ENCODE results near the gene PRKN.

PRKN gene

DNA sequence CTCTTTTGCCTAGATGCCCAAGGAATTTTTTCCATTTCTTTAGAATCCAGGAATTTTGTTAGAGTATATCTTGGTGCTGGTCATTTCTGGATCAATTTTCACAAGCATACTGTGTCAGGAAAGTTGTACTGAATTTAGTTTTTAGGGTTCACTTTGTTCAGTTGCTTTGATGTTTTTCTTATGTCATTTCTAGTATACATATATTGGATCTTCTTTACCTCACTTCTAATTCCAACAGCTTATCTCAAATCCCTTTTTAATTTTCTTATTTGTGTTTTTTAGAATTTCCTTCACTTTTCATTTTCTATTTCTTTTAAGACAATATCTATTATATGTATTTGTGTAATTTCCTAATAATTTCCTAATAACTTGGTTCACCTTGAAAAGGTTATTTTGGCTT is 1172.7 kb downstream of the PRKN start:
- DNase-seq: no peak

DNA sequence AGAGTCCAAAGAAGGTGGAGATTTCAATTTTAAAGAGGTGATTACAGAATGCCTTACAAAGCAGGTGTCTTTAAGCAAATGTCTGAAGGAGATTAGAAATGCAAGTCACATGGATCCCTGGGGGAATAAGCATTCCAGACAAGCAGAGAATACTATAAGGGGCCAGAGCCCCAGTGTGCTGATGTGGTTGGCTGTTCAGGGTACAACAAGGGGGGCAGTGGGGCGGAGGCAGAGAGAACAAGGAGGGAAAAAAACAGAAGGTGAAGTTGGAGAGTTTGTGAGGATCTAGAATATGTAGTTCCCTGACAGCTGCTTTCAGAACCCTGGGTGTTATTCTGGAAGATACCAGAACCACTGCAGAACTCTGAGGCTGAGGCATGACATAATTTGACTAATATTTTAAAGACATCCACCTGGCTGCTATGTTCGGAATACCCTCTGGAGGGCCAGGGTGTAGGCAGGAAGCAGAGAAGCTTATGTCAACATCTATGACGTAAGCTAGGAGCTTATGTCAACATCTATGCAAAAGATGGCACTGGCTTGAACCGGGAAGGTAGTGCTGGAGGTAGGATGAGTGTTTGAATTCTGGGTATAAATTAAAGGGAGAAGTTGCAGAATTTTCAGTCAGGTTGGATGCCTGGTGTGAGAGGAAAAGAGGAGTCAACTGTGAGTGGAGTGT is 1177.5 kb downstream of the PRKN start:
- no peak for DNase-seq

DNA sequence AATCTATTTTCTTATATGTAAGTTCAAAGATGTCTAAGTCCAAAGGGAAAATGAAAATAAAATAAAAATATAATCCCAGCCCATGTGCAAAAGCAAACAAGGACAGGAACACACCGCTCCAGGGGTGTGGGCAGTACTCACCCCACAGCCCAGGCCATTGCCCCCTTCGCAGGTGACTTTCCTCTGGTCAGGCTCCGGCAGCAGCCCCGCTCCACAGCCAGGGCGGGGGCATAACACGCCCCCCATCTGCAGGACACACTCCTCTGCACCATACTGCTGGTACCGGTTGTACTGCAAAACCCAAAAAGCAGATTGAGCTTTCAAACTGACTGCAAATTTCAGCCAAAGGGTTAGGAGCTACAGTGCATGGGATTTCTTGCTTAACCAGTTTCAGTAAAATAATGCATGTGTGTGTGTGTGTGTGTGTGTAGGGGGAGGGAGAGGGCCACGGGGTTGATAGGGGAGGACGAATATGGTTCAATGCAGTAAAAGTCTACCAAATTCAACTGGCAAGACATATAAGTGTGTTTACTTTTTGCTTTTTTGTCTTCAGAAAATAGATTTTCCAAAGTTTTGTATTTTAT is 1178.8 kb downstream of the PRKN start:
- no peak for DNase-seq

DNA sequence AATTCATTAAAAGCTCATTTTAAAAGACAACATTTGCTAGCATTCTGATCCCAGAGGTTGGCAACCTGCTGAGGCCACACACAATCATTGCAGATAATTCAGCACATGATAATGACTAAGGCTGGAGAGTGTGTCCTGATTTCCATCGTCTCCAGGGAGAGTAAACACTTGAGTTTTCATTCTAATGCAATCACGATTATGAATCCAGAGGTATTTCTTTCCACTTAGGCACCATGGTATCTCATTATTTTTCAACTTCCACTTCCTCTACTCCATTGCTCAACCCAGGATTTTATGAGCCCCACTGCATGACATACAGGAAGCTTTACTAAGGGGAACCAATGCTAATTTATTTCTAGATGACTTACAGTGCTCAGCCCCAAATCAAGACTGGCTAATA is 1179.9 kb downstream of the PRKN start:
- no peak for DNase-seq

DNA sequence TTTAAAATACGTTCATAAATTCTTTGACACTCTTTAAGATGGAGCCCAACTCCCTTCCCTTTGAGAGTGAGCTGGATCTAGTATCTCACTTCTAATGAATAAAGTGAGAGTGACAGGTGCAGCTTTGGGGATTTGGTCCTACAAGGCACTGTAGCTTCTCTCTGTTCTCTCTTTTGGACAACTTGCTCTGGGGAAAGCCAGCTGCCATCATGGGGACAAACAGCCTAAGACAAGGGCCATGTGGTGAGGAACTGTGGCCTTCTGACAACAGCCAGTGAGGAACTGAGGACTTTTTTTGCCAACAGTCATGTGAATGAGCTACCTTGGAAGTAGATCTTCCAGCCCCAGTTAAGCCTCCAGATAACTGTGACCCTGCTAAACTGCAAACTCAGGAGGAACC is 1180.9 kb downstream of the PRKN start:
- no peak for DNase-seq

DNA sequence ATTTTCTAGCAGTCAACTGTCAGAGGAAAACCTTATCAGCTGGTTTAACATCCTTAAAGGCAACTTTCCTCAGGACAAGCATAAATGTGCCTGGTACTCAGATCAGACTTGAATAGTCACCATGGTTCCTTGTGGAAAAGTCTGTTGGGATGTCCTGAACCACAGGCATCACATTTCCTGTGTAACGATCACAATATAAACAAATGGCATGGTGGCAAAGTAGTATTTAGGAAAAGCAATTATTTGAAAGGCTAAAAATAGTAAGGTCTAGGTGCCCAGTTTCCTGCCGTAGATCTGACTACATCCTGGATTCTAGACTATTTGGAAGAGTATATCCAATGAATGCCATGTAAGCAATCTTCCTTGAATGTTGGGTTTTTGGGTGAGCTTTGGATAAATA is 1181.8 kb downstream of the PRKN start:
- DNase-seq: no peak

DNA sequence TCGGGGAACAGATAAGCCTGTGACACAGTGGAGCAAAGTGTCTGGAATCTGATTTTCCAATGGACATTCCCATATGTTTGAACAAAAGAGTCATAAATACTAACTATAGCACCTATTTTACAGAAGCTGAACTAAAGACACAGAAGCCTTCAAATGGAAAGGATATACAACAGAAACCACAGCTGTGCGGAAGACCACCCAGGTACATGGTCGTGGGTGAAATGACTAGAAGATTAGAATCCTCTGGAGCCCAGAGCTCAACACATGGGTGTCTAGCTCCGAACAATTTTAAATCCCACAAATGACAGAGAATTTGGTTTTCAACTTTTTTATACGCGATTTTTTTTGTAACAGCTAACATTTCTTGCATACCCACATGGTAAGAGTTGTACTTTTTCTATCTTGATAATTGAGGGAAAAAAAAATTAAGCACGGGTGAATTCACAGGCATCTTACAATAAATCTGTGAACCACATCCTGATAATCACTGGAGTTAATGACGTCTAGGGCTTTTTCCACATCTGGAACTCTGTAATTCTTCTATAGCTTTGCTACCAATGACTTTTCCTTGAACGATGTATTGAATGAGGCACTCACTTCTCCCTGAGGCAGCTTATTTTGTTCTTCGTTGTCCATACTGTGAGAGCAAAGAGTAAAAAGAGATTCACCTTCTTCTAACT is 1182.6 kb downstream of the PRKN start:
- DNase-seq: no peak

DNA sequence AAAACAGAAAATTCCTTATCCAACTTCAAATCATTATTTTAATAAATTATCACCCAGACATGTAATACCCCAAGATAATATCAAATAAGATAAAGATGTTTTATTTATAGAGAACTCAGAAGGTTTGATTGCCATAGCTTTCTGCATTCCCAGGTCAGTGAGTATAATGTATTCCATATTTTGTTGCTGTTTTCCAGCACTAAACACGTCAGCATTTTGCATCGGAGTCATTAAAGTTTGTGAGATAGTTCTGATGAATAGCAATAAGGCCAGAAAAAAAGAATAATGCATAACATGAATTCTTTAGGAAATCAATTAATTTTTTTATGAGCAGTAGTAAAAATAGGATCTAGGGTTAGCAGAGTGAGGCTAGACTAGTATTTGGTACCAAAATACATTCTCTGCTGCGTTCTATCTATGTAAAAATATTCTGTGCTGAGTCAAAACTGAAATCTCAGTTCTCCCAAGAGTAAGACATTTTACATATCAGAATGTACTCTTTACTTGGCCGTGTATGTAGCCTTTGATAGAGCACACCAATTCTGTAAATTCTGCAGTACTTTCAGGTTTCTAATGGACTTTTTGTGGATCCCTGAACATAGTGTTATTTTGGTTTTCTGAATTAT is 1183.8 kb downstream of the PRKN start:
- no peak for DNase-seq

DNA sequence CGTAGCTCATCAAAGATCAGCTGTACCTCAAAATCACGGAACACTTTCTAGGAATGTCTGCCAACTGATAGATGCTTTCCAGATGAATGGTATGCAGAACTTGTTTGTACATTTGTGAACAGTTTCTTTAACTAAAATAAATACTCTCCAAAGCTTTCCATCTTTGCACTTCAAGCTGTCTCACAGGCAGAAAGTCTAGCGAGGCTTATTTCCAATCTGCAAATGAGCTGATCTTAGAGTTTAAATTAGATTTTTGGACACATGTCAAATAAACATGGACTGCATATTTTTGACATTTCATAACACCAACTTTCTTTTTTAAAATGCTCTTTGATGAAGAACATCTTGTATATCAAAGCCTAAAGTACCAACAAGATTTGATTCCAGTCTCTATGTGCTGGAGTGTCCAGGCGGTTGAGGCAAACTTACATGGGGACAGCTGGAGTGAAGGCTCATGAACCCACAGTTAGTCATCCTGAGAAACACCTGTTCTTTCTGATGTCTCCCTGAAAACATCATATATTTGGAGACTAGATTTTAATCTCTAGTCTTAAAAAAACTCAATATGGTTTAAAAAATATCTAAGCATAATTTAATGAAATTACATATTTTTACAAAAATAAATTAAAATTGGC is 1185.1 kb downstream of the PRKN start:
- DNase-seq: no peak

DNA sequence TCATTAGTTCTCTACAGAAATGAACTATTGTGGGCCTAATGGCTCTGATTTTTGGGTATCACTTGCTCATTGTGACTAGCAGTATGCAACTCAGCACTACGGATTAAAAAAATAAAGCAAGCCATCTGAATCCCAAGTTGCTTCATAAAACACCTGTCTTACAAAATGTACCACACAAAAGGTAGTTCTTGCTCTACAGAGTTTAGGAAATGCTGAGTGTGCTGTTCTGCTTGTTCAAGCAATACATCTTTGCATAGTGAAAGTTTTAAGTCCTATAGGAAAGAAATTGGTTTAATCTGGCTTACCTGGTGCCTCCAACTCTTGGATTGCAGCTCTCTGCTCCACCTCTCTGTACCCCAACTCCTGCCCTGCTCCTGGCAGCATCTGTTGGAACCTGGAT is 1187.0 kb downstream of the PRKN start:
- no peak for DNase-seq

DNA sequence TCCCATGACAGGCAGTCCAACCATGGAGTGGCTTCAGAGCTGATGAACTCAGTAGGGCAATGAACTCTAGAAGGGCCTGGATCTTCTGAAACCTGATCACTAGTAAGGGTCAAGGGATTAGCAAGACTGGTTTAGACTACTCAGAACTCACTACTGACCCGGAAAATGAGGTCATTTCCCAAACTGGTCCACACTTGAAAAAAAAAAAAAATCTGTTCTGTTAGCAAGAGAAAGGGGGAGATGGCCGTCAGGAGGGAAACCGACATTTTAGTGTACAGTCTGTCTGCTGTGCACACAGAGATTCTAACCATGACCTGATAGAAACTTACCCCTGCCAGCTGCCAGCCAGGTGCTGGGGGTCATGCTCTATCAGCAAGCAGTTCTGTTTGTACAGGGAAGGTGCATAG is 1191.3 kb downstream of the PRKN start:
- no peak for DNase-seq

DNA sequence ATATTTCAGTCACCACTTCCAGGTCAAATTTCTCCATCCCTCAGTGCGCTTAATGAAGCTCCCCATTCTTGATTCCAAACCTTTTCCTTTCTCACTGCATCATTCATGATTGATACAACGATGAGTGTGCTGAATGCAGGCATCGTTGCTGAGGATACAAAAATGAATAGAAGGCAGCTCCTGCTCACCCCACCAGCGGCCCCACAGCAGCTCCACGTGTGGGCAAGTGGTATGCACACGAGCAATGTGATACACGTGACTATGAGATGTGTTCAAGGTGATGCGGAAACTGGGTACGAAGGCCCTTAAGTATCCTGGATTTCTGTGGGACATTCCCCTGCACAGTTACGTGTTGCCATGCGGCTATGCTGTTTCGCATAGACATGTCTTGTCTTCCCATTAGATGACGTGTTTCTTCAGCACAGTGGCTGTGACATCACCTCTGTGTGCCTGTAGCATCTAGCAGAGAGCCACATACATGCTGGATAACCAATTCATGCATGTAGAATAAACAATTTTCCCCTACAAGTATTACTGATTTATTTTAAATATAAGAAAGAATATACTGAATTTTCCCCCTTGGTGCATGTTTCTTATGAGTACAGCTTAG is 1193.2 kb downstream of the PRKN start:
- no peak for DNase-seq

DNA sequence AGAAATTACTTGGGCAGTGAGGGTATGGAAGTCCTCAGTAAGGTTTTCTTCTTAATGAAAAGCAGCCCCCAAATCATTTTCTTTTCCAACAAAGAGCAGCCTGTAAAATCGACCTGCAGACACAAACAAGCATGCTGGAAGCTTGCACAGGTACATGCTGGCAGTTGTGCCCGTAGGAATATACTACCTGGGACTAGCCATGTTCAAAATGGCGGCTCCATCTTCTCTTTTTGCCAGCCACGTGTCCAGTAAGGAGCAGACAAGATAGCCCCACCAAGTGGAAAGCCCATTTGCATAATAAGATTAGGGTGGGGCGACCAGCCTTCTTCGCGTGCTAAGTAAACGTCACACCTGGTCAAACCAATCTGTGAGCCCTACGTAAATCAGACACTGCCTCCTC is 1194.3 kb downstream of the PRKN start:
- no peak for DNase-seq

DNA sequence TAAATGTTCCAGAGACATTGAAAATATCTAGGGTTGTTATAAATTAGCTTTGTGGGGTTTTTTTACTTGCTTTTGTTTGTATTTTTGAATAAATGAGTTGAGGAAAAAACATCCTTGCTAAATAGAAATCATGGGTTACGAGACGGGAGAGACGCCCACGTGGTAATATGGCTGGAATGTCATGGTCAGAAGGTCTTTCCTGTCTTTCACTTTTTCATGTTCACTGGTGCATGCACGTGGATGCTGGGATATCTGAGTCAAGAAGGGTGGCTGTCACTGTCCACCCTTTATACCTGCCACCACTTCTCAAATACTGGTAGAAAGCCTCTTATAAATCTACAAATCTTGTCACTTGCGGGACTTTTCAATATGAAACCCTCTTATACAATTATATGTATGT is 1195.0 kb downstream of the PRKN start:
- no peak for DNase-seq

DNA sequence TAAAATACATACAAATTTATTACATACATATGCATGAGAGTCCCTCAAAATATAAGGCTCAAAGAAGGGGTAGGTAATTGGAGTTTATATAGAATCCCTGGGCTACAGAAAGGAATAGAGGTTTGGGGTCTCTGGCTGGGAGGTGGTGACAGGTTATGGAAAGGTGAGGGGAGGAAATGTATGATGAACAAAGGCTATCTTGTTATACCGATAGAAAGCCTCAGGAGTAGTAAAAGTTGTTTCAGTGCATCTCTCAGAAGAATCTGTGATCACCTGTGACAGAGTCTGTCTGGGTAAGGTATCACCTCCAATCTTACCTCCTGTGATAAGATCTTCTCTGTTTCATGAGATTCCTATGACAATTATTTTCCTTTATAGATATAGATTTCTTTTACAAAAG is 1200.8 kb downstream of the PRKN start:
- DNase-seq: no peak

DNA sequence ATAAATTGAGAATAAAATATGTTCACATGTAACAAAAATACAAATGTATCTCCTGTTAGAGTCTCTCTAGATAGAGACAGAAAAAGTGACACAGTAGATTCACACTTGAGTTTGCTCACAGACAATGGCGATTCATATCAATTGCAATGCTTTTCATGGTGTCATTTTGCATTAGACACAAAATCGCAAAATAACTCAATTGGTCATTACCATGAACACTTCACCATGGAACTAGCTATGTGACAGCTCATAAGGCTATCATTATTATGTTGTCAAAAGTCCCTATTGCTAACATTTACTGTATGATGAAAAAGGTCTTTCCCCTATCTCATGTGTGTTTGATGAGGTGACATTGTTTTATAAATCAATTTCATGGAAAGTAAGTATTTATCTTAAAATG is 1204.2 kb downstream of the PRKN start:
- no peak for DNase-seq

DNA sequence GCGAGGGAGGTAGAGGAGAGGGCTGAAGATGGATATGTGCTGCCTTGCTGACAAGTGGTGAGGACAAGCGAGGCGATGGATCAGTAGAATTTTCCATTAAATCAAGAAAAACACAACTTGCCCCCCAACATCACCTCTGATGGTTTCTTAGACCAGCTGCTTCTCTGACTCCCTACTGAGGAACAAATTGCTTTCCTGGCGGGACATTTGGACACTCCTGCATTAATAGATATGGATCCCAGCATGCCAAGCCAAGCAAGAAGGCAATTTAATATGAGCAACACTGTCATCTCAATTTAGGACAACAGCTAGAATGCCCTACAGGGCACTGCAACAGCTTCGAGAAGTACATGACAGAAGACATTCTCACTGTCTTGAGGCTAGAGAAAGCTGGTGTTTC is 1205.3 kb downstream of the PRKN start:
- no peak for DNase-seq

DNA sequence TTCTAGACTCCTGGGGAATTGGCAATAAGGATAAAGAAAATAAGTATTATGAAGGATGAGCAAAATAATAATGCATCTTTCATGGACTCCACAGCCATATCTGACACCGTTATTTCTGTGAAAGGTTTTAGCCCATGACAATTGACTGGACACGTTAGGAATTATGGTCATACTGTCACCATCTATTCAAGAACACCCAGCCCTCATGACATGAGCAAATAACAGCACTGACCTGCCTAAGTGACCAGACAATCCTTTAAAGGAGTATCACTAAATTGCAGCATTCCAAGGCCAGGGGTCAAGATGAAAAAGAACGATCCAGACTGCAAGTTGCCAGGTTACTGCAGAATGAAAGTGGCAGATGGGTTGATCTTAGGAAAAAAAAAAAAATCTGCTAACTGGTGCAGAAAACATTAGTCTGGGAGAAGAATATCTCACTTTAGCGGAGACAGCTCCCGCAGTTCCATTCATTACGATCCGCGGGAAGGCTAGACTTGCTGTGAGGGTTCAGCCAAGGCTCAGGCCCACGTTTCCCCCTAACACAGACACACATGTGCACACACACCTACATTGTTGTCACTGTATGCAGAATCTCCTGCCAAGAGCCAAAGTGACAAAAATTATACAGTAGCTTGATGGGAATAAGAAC is 1216.0 kb downstream of the PRKN start:
- no peak for DNase-seq

DNA sequence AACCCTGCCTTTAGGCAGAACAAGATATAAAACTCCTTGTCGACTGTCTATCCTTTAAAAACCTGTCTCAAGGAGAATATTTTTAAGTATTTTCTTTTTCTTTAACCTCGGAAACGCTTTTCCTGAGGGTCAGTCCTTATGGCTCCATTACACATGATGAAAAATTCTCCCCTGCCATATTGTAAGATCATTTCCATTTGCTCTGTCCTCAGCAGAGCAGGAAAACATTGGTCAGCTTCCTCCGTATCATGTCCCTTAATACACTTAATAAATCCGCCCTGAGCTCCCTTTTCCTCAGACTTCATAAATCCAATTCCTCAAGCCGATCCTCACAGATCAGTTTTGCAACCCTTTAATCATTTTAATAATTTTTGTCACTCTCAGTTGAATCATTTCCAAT is 1219.2 kb downstream of the PRKN start:
- DNase-seq: no peak

DNA sequence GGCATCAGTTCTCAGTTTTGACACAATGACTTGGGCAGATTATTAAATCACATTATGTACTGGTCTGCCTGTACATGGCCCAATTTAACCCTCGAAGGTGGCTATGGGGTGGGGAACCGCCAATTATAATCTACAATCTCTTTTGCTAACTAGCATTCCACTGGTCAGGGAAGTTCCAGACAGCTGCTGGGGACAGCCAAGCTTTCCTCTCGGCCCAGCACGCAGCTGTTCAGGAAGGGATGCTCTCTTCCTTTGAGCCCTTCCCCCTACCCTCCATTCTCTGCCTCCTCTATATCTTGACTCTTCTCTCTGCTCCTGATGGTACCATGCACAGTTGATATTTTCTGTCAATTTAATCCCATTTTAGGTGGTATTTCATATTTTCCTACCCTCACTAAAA is 1220.2 kb downstream of the PRKN start:
- no peak for DNase-seq

DNA sequence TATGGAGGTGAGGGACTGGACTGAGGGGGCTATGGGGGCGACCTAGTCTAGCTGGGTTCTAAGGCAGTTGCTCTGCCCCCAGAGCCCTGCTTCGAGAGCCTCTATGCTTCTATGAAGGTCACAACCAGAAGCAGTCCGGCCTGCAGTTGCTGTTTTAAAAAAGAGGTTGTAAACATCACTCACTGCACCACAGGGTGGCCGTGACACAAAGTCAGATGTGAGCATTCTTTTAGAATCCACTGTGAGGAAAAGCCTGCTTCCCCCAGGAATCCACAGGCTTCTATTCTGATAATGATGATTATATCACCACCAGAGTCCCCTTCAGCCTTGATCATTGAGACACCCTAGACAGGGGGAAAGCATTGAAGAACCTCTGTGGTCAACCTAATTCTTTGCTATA is 1224.0 kb downstream of the PRKN start:
- DNase-seq: no peak

DNA sequence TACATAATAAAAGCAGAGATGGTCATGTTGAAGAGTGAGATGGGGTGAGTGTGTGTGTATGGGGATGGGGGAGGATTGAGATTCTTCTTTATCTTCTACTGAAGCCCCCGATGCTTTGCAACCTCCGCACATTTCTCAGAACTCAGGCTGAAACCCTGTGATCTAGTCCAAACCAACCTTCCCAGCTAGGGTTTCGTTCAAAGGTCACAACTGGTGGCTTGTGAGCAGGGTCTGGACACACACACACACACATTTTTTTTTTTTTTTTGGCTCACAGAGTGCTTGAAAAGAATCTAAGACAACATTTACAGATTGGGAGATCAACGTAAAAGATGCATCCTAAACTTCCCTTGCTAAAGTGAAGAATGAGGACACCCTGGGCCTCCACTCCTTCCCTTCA is 1228.7 kb downstream of the PRKN start:
- no peak for DNase-seq

DNA sequence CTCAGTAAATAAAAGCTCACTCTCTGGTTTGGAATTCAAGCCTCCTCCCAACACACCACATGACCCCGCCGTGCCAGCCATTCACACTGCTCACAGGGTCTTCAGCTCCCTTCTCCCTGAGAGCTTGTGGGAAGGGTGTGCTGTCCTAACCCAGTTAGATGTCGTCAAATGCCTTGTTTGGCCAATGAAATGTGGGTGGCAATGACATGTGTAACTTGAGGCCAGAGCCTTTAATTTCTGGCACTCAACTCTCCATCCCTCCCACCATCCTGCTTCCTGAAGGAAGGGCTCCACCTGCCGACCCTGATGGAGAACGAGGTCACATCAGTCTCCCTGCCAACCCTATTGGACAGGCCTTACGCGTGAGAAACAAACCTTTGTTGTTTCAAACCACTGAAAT is 1229.2 kb downstream of the PRKN start:
- peak; percentile 5 for DNase-seq

Data from hematopoietic multipotent progenitor cell treated with erythropoietin and hydrocortisone succinate and interleukin-3 and kit ligand, for 6 days (in vitro differentiated cells).